Frontal cortex (tissue), 4 donors: Measurements from ENCODE around the gene CLBA1. TPM values are rescaled to one million over a fixed set of nuclear protein-coding genes. Genes with fewer than 3 reads are reported as not detected.
"Not testable (repeated sequence)": the region's sequence is repeated elsewhere in the genome, so short reads cannot be mapped to it uniquely, and the experiment has no call there.

Source experiments
- DNase-seq, 2 donors: peaks; one replicate each; pipeline ENCODE4 v3.0.0; 2012; ENCODE audit warnings: low spot score in 2 of 2
- FAIRE-seq: peaks from 2 replicates; lab custom pipeline; 2012; peaks lifted over from hg19 to GRCh38; lab: Jason Lieb, UNC
- total RNA-seq: library from RNA; depleted of rRNA; stranded (reverse); fragments of >200 nt; gene quantifications from one replicate; pipeline ENCODE4 v1.2.3, GENCODE V29; 2014
- donor health status: control.
- donor health status: control.
- donor health status: control.

The CLBA1 gene
- total RNA-seq, 1 donor from 2014 or later: 13.0 TPM

DNA sequence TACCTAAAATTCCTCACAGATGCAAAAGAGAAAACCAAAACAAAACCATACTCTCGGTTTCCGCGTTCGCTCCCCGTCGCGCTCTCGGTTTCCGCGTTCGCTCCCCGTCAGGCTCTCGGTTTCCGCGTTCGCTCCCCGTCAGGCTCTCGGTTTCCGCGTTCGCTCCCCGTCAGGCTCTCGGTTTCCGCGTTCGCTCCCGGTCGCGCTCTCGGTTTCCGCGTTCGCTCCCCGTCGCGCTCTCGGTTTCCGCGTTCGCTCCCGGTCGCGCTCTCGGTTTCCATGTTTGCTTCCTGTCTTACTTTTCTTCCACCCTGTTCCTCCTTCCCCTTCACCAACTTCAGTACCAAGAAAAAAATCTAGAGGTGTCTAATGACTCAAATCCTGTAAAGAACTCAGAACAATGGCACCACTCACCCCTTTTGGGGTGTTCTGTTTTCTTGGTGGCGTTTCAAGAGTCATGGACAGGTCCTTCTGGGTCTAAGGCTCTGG, 47.9 kb downstream of the CLBA1 start:
- not testable (repeated sequence) for DNase-seq, FAIRE-seq

DNA sequence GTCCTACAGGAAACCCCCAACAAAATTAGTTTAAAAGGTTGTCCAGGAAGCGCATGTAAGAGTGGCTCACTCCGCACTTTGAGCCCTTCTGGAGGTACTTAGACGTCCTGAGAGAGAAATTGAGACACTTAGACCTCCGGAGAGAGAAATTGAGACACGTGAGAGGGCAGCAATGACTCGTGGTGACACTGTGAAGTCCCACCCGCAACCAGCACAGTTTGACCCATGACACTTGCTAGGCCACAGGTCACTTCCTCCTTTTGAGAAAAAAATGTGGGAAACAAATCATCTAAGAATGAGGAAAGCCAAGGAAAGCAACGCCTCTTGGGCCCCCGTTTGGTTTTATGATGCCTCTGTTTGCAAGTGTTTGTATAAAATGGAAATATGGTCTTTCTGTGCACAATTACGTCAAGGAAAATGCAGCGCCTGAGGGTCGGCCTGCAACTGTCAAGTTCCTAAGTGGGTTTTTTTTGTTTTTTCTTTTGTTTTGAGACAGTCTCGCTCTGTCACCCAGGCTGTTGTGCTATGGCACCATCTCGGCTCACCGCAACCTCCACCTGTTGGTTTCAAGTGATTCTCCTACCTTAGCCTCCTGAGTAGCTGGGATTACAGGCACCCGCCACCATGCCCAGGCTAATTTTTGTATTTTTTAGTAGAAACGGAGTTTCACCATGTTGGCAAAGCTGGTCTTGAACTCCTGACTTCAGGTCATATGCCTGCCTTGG, 48.9 kb downstream of the CLBA1 start:
- FAIRE-seq: no peak
- no peak for DNase-seq

GRCh38 chr14:105035616-105036015, 50.0 kb downstream of the CLBA1 start:
- not testable (repeated sequence) for FAIRE-seq, DNase-seq

GRCh38 chr14:105039458-105040205, 54.0 kb downstream of the CLBA1 start:
- FAIRE-seq (no peak), DNase-seq (no peak)

GRCh38 chr14:105041841-105042765, 56.5 kb downstream of the CLBA1 start:
- FAIRE-seq: no peak
- no peak for DNase-seq

- DNase-seq (no peak), FAIRE-seq (no peak)
Observed at GRCh38 chr14:105042813-105043212, 57.2 kb downstream of the CLBA1 start.

DNA sequence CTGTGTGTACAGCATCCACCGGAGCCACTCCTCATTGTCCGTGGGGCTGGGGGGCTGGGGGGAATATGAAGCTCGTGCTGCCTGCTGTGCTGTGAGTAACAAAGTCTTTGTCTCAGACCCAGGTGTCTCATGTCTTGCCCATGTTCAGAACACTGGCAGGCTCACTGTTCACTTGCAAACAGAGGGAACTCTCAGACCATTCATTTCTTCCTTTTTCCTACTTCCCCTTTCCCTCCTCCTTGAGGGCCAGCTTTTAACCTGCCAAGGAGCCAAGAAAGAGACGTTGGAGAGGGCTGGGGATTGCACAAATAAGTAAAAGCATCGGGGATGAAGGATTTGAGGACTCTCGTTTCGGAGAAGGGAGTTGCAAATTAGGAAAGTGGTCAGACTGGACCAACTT, 58.1 kb downstream of the CLBA1 start:
- no peak for FAIRE-seq
- no peak for DNase-seq

Other genes with a start within 250 kb of the CLBA1 start
- gene SIVA1, start 232.6 kb upstream of the CLBA1 start, total RNA-seq: 20.4 TPM
- 130 TPM for gene AKT1, start 190.0 kb upstream of the CLBA1 start, total RNA-seq
- gene ZBTB42, start 184.7 kb upstream of the CLBA1 start, total RNA-seq: 0.41 TPM
- 18.3 TPM for gene CEP170B, start 120.5 kb upstream of the CLBA1 start, total RNA-seq
- gene PLD4, start 60.9 kb upstream of the CLBA1 start, total RNA-seq: 3.7 TPM
- gene AHNAK2, start 7.4 kb upstream of the CLBA1 start, total RNA-seq: 20.0 TPM
- 11.0 TPM for gene CDCA4, start 35.3 kb downstream of the CLBA1 start, total RNA-seq
- 1.2 TPM for gene GPR132, start 79.6 kb downstream of the CLBA1 start, total RNA-seq
- 21.2 TPM for gene JAG2, start 183.0 kb downstream of the CLBA1 start, total RNA-seq
- 32.6 TPM for gene NUDT14, start 195.5 kb downstream of the CLBA1 start, total RNA-seq